ENCODE data around the gene MSX2.

MSX2 gene

DNA sequence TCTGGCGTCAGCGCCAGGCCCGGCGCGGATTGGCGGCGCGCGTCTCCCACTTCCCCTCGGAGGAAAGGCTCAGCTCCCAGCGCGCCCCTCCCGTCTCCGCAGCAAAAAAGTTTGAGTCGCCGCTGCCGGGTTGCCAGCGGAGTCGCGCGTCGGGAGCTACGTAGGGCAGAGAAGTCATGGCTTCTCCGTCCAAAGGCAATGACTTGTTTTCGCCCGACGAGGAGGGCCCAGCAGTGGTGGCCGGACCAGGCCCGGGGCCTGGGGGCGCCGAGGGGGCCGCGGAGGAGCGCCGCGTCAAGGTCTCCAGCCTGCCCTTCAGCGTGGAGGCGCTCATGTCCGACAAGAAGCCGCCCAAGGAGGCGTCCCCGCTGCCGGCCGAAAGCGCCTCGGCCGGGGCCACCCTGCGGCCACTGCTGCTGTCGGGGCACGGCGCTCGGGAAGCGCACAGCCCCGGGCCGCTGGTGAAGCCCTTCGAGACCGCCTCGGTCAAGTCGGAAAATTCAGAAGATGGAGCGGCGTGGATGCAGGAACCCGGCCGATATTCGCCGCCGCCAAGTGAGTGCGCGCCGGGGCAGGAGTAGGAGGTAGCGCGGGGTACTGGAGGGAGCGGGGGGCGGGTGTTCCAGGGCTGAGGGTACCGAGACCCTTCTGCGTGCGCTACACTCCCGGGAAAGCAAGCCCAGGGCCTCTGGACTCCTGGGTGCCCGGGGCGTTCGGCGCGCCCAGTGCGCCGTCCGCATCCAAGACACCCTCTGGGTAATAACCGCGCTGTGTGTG, at the start of gene MSX2:
Gene MSX2, plus strand, starts transcription at position 99 of the 777 bp plus-strand sequence. Its CDS starts 78 bp downstream, at position 177.
- no peak for DNase-seq

GRCh38 chr5:174675110-174675509, 49.3 kb upstream of the MSX2 start:
- DNase-seq: no peak

DNA sequence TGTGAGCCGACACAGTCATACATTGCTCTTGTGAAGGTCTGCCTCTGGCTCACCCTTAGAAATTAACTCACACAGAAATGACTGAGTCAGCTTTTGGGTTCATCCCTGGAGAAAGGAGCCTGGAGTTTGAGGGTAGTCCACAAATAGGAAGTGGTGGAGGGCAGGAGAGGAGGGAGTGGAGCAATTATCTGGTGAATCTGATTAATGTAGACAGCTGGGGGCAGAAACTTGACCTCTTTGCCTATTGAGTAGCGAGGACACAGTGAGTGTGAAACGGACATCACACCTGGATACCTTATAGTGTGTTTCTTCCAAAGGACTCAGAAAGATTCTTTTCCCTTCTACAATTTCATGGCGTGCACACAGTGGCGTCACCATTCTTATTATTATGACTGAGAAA, 48.5 kb upstream of the MSX2 start:
- DNase-seq: no peak

GRCh38 chr5:174678107-174678506, 46.3 kb upstream of the MSX2 start:
- DNase-seq: no peak

DNA sequence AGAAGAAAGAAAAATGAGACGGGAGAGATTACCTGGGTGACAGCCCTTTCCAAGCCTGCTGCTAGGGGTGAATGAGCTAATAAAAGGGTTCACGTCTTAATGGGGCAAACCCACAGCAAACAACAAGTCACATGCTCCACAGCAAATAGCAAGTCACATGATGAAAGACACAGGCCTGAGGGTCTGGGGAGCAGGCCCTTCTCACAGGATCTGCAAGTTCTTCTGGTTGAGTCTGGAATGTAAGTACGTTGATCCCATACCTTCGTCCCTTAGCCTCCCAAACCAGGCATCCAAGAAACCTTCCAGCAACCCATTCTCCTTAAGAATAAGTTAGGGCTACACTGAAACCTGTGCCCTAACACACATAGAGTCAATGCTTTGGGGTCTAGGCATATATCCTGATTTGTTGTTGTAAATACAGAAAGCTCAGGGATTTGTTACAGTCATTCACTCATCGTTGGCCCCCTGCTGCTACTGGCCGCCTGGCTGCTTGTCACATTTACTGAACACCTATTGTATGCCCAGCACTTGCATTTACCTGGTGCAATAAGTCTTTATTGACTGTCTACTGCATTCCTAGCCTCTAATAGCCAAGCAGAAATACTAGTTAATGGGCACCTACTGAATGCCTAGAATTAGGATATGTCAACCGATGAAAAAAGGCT, 43.3 kb upstream of the MSX2 start:
- DNase-seq: no peak

DNA sequence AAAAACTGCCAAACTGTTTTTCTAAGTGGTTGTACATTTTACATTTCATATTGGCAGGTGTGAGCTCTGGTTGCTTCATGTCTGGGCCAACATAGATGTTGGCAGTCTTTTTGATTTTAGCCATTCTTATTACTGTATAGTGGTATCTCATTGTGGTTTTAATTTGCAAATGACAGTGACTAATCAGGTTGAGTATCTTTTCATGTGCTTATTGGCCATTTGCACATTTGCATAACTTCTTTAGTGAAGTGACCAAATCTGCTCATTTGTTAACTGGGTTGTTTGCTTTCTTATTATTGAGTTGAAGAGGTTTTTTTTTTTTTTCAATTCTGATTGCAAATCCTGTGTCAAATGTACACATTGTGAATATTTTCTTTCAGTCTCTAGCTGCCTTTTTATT, 36.9 kb upstream of the MSX2 start:
- DNase-seq: no peak

DNA sequence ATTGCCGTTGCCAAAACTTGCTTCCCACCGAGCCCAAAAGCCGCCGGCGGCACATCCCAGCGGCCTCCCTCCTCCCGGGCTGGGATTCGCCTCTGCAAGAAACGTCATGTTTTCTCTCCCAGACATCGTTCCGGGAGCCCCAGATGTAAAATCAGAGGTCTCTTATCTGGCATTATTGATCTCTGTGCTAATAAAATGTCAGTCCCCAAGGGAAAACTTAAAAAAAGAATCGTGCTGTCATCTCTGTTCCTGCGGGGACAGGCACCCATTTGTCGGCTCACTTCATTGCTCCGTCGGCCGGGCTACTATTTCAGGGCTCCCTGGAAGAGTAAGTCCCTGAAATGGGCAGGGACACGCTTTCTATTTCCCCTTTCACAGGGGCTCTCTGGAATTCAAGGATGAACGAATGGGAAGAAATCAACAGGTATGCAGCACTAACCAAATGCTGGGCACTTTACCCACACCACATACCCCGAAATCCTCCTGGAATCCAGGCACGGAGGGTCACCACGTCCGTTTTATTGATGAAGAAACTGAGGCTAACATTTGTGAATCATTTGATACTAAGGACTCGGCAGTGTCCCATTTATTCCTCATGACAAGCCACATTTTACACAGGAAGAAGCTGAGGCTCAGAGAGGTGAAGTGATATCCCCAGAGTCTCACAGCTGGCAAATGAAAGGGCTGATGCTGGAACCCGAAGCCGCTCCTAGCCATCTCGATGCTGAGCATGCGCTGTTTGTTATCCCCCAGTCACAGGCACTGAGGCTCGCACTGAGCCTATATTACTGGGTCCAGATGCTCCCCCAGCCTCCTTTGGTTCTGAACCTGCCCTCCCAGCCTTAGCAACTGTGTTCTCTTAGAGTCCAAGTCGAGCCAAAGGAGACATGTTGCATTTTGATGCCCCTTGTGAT, 35.7 kb upstream of the MSX2 start:
- DNase-seq: no peak

DNA sequence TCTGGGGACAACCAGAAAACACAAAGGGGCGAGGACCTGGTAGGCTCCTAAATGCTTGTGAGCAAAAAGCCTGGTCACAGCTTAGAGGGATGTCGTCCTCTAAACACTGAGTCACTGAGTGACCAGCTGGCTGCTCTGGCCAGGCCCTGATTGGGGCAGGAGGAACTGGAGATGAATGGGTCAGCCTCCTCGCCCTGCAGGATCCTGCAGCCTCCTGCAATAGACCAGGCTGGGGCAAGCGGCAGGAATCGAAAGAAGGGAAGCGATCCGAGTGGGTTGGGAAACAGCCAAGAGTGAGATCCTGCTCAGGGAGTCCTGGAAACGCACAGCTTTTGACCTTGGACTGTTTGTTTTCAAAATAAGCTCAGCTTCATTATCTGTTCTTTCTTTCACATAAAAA, 34.1 kb upstream of the MSX2 start:
- peak; percentile 15 for DNase-seq

- DNase-seq: no peak
Observed at GRCh38 chr5:174692381-174692780, 32.0 kb upstream of the MSX2 start.

GRCh38 chr5:174692982-174693422, 31.4 kb upstream of the MSX2 start:
- DNase-seq: no peak

GRCh38 chr5:174693697-174694385, 30.5 kb upstream of the MSX2 start:
- DNase-seq: peak; percentile 12

GRCh38 chr5:174694611-174695010, 29.8 kb upstream of the MSX2 start:
- no peak for DNase-seq

DNA sequence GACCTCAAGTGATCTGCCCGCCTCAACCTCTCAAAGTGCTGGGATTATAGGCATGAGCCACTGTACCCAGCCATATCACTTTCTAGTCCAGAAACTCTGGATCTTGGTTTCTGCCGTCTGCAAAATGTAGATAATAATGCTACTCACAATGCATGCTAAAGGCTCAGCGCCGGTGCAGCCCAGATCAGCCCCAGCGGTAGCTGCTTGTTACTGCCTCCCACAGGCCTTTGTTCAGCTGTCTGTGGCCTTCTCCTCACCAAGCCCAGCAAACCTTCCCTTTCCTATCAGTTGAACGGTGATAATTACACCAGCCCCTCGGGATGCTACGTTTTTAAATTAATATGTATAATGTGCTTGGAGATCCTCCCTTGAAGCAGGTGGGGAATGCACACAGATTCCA, 26.2 kb upstream of the MSX2 start:
- DNase-seq: peak; percentile 8

DNA sequence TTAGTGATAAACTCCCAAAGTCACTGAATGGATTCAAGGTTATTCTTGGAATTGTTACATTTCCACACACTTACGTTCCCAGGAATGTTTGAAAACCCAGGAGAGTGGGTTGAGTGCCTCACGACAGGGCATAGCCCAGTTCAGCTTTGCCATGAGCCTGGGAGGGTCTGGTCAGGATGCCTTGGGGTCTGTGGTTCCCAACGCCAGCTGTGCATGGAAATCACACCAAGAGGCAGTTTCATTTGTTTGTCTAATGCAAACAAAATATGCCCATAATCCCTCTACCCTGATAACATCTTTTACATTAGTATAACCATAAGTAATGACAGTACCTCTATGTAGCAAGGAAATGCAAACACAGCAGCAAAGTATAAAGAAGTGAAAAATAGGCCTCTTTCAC, 25.3 kb upstream of the MSX2 start:
- DNase-seq: no peak

DNA sequence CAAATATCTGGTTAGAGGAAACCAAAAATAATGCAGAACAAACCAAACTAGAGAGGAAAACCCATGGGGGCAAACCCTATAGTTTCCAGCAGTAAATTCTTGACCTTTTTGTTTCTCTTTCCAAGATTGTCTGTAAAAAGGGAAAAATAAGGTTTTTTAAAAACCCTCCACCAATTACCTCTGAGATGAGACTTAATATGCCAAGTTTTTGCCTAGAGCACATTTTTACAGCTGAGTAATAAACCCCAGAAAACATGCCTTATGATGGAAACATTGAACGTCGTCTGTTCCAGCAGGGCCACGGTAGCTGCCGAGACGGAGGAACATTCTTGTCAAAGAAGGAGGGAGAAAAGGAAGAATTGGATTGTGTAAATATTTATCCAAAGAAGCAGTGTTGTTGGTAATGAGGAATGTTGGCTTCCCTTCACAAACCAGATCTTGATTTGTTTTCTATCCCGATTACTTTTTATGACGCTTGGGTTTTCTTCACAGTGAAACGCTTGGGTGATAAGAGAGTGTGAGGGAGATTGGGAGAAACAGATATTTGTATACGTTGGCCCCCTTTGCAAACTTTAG, 17.3 kb upstream of the MSX2 start:
- no peak for DNase-seq

GRCh38 chr5:174707671-174708070, 16.7 kb upstream of the MSX2 start:
- DNase-seq: no peak

GRCh38 chr5:174708476-174709207, 15.7 kb upstream of the MSX2 start:
- DNase-seq: no peak

GRCh38 chr5:174714751-174715150, 9.6 kb upstream of the MSX2 start:
- no peak for DNase-seq

DNA sequence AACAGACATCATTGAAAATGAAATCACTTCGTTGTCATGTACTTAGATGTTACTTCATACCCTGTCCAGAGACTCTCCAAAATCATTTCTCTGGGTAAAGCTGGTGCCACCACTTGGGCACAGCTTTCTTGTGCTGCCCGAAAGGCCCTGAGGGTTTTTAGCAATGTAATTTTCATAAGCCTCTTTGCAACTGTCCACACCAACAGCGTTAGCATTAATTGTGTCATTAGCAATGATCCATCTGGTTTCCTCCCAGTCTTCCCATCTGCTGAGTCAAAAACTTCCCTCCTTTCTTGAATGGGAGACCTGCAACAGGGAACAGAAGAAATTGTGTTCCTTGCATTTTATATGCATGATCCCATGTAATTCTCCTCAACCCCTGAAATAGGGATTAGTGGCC, 8.6 kb upstream of the MSX2 start:
- DNase-seq: no peak

DNA sequence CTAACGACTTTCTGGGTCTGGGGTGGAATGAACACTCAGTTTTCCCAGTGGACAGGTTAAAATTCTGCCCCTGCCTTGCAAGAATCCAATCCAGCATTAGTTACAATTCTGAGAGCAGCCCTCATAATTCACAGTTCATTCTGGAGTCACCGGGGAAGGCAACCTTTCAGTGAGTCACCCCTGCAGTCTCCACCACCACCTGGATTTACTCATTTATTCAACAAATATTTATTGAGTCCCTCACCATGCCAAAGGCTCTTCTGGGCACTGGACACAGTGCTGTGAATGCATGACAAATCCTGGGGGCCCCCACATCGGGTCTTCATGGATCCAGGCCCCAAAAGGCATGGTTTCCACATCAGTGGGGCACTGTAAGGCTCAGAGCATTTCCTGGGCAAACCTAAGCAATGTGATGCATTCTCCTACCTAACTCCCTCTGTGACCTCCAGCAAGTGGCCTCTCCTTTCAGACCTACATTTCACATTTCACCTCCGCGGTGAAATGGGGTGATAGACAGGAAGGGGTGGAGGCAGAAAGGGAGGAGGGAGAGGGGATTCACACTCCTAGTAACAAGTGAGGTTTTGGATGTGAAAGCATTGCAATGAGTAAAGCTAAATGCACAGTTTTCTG, 6.4 kb upstream of the MSX2 start:
- no peak for DNase-seq
